ENCODE data around the gene ZNF507.

Gene ZNF507

GRCh38 chr19:32345261-32346207 is at the start of gene ZNF507:
Gene ZNF507, plus strand, starts transcription at chr19:32345610. Its CDS starts 7,221 bp downstream, at chr19:32352831.
- FAIRE-seq = peak; percentile 63
- DNase-seq (ENCODE audit: low spot score) = peak; percentile 95

DNA sequence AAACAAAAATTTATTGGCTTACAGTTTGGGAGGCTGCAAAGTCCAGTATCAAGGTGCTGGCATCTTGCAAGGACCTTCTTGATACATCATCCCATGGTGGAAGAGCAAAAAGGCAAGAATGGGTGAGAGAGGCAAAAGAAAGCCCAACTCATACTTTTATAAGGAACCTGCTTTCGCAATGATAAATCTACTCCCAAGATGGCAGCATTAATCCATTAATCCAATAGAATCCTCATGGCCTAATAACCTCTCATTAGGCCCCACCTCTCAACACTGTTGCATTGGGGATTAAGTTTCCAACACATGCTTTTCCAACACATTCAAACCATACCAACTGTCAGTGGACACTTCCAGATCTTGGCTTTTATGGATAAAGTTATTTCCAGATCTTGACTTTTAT is 48.7 kb upstream of the ZNF507 start:
- FAIRE-seq (no peak), DNase-seq (ENCODE audit: low spot score) (no peak)

GRCh38 chr19:32302778-32303177 is 42.6 kb upstream of the ZNF507 start:
- DNase-seq (ENCODE audit: low spot score) (no peak), FAIRE-seq (no peak)

DNA sequence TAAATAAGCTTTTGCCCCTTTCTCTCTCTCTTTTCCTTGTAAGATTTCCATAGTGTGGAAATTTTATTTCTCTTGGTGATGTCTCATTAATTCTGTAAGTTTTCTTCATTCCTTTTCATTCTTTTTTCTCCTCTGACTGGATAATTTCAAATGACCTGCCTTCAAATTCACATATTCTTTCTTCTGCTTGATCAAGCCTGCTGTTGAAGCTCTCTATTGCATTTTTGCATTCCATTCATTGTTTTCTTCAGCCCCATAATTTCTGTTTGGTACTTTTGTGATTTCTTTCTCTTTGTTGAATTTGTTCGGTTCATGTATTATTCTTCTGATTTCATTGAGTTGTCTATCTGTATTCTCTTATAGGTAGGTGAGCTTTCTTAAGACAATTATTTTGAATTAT is 42.2 kb upstream of the ZNF507 start:
- no peak for FAIRE-seq

GRCh38 chr19:32307591-32307990 is 37.8 kb upstream of the ZNF507 start:
- DNase-seq (ENCODE audit: low spot score) (no peak), FAIRE-seq (no peak)

More for the DNA sequence above, 42.2 kb upstream of the ZNF507 start:
- DNase-seq (ENCODE audit: low spot score) = no peak

GRCh38 chr19:32308431-32309077 is 36.9 kb upstream of the ZNF507 start:
- DNase-seq (ENCODE audit: low spot score) (no peak), FAIRE-seq (no peak)

DNA sequence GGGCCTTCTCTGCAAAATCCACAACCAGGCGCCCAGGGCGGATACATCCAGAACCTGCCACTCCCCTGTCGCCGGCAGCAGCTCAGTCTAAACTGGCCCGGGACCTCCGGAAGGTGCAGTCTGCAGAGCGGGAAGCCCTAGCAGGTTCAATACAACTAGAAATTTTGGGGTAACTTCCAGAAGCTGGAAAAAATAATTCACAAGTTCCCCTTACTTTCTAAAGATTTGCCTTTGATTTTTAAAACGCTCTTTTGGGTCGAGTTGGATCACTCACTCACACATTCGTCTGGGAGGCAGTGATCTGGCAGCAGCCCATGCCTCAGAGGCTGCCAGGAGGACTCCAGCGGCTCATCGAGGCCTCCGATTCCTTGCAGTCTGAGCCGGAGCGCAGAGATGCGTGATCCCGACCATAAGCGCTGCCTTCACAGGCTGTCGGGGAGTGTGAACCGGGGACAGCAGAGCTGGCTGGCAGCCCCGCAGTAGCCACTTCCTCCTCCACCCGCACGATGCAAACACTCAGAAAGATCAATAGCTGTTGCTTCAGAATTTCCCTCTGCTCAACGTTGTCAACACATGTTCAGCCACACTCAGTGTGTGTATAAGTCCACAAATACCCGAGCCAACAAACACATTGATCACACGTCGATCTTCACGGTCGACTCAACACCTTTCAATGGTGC is 35.6 kb upstream of the ZNF507 start:
- FAIRE-seq = peak; percentile 44
- no peak for DNase-seq (ENCODE audit: low spot score)

- FAIRE-seq (no peak), DNase-seq (ENCODE audit: low spot score) (no peak)
Observed at GRCh38 chr19:32311371-32311770, 34.0 kb upstream of the ZNF507 start.

GRCh38 chr19:32313569-32314265 is 31.7 kb upstream of the ZNF507 start:
- DNase-seq (ENCODE audit: low spot score) (no peak), FAIRE-seq (no peak)

DNA sequence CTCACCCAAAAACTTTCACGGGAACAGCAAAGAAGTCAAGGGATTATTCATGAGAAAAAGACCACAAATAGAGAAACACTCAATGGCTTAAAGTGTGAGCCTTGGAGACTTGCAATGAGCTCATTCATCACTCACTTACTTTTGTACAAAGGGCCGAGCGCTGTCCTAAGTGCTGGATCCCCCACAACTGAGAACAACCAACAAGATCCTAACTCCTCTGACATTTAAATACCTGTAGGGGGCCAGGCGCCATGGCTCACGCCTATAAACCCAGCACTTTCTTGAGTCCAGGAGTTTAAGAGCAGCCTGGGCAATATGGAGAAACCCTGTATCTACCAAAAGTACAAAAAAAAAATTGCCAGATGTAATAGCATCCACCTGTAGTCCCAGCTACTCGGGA is 29.4 kb upstream of the ZNF507 start:
- DNase-seq (ENCODE audit: low spot score) (no peak), FAIRE-seq (no peak)

- FAIRE-seq (no peak), DNase-seq (ENCODE audit: low spot score) (no peak)
Observed at GRCh38 chr19:32317086-32317485, 28.3 kb upstream of the ZNF507 start.

- no peak for FAIRE-seq
- DNase-seq (ENCODE audit: low spot score) = peak; percentile 46
Observed at GRCh38 chr19:32318884-32319520, 26.4 kb upstream of the ZNF507 start.

GRCh38 chr19:32322541-32322940 is 22.9 kb upstream of the ZNF507 start:
- FAIRE-seq (no peak), DNase-seq (ENCODE audit: low spot score) (no peak)

DNA sequence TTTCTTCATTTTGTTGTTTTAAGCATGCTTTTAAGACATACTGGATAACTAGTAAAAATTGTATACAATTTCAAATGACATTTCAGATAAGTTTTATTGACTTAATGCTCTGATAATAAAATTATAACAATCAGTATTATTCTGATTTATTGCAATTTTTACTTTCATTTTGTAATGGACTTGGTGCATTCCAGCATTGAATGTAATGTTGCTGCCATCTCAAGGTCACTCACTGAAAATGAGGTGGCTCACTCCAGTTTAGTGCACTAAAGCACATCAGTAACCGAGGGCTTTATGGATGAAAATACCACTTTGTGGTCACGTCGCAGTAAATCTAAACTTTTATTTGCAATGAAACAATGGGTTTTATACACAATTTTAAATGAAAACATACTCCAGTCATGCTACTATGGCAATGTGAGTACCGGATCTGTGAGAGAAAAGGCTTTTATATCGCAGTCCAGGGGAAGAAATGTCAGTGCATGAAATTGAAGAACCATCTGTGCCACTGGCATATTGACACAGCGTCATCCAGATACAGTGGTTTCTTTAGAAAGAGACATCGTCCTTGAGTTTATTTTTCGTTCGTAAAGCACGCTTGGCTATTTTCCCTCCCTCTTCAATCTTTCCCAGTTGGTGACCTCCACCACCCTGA is 20.7 kb upstream of the ZNF507 start:
- DNase-seq (ENCODE audit: low spot score) (no peak), FAIRE-seq (no peak)

- FAIRE-seq = no peak
- DNase-seq (ENCODE audit: low spot score) = no peak
Observed at GRCh38 chr19:32330213-32330857, 15.1 kb upstream of the ZNF507 start.

GRCh38 chr19:32333227-32333626 is 12.2 kb upstream of the ZNF507 start:
- FAIRE-seq (no peak), DNase-seq (ENCODE audit: low spot score) (no peak)

- DNase-seq (ENCODE audit: low spot score) (no peak), FAIRE-seq (no peak)
Observed at GRCh38 chr19:32336259-32337083, 8.9 kb upstream of the ZNF507 start.

- DNase-seq (ENCODE audit: low spot score) = no peak
- FAIRE-seq = no peak
Observed at GRCh38 chr19:32337084-32337808, 8.2 kb upstream of the ZNF507 start.
